DMS53 treated with DMSO at 0.1 percent for 48 hours (cell line): Measurements from ENCODE around the gene USP53.
"Not testable (repeated sequence)": the region's sequence is repeated elsewhere in the genome, so short reads cannot be mapped to it uniquely, and the experiment has no call there.

ENCODE experiments used
- DNase-seq: peaks from one replicate; lab custom pipeline; 2025; ENCODE audit not compliant: unreplicated experiment; lab: John Stamatoyannopoulos, UW

USP53 gene

DNA sequence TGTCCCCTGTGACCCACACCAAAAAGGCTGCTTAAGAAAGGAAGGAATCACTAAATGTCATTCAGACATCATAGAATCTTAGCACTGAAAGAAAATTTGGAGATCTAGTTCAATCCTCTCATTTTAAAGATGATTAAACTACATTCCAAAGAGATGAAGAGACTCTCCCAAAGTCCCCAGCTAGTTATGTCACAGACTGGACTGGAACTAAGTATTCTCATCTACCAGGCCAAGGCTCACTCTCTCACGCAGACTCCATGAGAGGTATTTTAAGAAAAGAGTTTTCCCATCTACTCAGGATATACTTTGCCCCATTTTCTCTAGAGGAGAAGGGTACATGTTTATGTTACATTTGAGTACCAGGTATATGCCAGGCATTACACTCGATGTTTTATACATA, 102.5 kb downstream of the USP53 start:
- DNase-seq, result no peak

DNA sequence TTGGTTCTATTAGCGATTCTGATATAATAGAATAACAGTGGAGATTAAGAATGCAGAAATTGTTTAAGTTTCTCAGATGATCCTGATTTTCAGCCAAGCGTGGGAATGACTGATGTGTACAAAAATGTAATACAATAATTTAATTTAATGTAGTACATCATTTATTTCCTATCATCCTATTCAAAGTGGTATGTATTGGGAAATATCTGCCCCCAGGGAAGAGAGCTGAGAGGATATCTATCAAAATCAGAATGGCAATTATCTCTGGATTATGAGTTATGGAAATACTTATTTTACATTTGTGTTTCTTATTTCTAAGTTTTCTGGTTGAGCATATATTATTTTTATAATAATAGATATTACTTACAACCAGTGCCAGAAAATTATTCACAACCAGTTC, 105.5 kb downstream of the USP53 start:
- DNase-seq, result no peak

DNA sequence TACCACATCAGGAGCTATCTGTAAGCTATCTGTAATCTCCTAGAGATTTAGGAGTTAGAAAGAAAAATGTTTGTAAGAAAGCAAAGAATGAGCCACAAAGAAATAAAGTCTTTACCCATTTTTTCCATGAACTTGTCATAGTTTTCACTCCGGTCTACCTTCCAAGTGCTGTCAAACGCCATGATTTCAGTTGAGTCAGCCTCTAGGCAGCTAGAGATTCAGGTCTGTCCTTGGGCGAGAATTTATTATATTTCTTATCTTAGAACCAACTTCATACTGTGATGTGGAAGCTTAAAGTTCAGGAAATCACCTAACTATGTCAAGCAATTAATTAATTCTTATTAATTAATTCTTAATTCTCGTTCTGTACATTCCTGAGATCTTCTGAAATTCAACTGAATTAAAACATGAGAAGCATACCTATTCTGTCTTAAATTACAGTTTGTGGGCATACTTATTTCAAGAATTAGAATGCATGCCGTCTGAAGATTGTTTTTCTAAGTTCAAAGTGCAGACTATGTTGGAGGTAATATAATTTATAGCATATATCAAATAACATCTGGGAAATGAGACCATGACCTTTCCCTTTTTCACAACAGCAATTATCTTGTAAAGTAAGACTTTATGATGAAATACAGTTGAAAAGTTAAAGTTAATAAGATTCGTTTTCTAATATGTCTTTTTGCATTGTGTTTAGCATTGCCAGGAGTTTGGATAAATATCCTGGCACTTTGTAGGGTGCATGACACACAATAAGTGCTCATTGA, 109.6 kb downstream of the USP53 start, which contains the start of gene FABP2:
Gene FABP2 (minus strand): TSS at position 218 of the 767 bp plus-strand sequence. CDS start 36 bp downstream, at position 182.
- no peak for DNase-seq

DNA sequence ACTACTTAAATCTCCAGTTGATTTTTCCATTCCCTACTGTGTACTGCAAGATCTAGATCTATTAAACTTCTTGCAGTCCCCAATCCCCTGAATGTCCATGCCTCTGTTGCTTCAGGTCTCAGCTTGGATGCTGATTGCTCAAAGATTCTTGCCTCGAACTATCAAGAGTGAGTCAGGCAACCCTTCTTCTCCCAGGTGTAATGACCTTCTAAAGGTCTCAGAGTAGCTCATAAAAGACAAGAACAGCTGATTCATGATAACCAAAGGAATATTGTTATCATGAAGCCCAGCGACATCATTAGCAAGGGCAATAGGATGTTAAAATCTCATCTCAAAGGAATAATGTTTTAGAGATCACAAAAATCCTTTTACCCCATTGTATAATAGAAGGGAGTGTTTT, 116.2 kb downstream of the USP53 start:
- no peak for DNase-seq

DNA sequence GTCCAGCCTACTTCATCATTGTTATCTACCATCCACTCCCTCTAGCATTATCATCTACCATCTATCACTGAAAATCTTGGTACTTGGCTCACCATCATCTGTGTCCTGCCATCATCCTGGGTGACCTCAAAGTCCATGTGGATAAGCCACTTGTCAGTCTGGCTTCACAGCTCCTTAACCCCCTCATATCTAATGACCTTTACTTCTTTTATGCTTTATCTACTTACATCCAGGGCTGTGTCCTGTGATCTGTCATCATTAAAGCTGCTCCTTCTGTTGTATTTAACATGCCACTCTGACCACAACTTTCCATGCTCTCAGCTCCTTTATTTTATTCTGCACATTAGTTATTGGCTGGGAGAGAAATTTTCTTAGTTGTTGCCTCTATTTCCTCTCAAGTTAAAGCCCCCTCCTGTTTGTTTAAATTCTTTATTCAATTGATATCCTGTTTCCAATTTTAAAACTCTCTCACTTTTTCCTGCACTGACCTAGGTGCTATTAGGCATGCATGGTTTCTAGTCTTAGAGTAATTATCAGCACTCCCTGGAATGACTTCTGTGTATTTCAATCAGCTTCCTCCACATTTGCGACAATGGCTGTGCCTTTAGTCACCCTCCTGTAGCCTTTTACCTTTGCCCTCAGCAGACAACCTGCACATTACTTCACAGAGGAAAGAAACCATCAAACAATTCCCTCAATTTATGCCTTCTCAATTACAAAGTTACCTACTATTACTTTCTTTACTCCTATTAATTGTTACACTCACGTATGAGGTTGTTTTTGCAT, 117.5 kb downstream of the USP53 start:
- DNase-seq, result no peak

DNA sequence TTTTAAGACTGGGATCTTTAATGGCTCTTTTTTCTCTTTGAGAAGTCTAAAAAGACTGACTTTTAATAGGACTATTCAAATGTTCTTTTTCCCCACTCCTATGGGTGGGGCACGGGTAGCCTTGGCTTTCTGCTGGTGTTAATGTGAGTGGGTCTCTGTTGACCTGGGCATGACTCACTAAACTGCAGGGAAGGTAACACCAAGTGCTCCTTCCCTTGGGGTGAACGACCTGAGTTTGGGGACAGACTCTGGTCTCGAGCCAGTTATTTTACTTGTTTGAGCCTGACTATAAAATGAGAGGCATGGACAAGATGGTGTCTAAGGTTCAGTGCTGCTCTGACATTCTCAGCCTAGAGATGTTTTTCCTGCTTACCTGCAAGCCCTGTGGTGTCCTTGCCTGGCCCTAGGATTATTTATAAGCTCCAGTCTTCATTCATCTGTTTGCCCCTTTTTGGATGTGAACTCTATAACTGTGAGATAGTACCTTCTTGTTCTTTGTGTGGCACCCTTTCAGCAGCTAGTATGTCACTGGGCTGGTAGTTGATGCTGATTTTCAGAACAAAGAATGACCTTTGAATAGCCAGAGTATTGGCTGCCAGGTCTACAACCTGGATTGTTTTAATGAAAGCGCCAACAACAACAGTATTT, 123.9 kb downstream of the USP53 start:
- DNase-seq, result not testable (repeated sequence)

DNA sequence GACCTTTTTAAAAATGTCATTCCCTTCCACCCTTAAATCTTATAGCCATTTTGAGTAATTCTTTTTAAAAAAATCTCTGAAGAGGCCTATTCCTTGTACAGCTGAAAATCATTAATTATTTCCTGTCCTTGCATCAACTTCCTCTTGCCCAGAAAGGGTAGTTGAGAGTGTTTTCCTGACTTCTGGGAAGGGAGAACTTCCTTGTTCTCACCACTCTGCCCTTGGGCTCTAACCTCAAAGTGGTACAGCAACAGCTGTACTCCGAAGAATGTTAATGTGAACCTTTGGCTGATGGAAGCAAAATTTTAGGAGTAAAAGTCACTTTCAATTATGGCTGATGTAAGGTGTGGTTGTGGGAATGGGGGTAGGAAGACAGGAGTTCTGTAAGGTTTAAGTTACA, 124.5 kb downstream of the USP53 start:
- no peak for DNase-seq

DNA sequence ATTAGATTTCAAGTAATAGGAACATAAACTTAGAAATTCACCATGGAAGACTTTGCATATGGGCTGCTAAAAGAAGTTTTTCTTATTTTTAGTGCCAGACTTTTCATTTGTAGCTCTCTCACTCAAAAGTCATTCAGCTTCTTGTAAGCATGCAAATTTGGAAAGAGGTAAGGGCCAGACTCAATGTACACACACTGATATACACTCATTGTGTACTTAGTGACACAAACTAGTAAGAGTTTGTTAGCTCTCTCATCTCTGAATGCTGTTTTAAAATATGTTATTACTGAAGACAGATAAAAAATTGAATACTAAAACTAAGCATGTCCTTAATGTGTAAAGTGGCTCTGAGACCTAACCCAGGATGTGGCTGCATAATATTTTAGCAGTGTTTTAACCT, 127.4 kb downstream of the USP53 start:
- not testable (repeated sequence) for DNase-seq

DNA sequence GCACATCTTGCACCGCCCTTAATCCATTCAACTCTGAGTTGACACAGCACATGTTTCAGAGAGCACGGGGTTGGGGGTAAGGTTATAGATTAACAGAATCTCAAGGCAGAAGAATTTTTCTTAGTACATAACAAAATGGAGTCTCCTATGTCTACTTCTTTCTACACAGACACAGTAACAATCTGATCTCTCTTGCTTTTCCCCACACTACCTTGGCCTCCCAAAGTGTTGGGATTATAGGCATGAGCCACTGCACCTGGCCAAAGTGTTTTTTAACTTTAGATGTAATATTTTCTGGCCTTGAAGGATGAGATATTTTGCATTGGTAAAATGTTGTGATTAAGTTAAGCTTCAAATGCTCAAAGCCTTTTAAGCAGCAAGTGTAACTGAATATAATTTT, 130.8 kb downstream of the USP53 start:
- not testable (repeated sequence) for DNase-seq
